ENCODE measurements around the gene TRIM26.

DNA sequence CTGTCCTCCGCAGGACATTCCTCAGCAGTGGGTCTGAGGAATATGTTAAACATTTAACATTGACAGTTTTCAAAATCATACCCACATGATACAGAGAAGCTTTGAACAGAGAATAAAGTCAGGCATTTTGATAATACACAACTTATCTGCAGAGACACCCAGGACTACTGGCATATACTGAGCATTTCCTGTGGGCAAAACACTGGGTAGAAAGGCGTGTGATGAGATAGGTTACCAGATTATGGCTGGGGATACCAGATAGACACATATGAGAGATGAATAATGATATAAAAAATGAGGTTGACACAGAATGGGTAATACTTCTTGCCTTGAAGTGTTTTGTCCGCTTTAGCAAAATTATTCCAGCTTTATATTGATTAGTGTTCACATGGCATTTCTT lies 31.4 kb upstream of the TRIM26 start:
- TF ChIP-seq, protein P1, sequence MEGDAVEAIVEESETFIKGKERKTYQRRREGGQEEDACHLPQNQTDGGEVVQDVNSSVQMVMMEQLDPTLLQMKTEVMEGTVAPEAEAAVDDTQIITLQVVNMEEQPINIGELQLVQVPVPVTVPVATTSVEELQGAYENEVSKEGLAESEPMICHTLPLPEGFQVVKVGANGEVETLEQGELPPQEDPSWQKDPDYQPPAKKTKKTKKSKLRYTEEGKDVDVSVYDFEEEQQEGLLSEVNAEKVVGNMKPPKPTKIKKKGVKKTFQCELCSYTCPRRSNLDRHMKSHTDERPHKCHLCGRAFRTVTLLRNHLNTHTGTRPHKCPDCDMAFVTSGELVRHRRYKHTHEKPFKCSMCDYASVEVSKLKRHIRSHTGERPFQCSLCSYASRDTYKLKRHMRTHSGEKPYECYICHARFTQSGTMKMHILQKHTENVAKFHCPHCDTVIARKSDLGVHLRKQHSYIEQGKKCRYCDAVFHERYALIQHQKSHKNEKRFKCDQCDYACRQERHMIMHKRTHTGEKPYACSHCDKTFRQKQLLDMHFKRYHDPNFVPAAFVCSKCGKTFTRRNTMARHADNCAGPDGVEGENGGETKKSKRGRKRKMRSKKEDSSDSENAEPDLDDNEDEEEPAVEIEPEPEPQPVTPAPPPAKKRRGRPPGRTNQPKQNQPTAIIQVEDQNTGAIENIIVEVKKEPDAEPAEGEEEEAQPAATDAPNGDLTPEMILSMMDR (IDR thresholded peaks at IDR 0.05): no peak
- TF ChIP-seq POLR2A (IDR thresholded peaks at IDR 0.05): no peak
